Fibroblast of peridontal ligament (primary cell): ENCODE data around the gene FMNL2.

Source experiments
- DNase-seq: peaks from one replicate; pipeline ENCODE4 v3.0.0-alpha.2; 2010; ENCODE audit errors: extremely low read depth

FMNL2 gene

GRCh38 chr2:152613235-152613634, 278.3 kb downstream of the FMNL2 start:
- peak; percentile 54 for DNase-seq

GRCh38 chr2:152615177-152615576, 280.2 kb downstream of the FMNL2 start:
- no peak for DNase-seq

DNA sequence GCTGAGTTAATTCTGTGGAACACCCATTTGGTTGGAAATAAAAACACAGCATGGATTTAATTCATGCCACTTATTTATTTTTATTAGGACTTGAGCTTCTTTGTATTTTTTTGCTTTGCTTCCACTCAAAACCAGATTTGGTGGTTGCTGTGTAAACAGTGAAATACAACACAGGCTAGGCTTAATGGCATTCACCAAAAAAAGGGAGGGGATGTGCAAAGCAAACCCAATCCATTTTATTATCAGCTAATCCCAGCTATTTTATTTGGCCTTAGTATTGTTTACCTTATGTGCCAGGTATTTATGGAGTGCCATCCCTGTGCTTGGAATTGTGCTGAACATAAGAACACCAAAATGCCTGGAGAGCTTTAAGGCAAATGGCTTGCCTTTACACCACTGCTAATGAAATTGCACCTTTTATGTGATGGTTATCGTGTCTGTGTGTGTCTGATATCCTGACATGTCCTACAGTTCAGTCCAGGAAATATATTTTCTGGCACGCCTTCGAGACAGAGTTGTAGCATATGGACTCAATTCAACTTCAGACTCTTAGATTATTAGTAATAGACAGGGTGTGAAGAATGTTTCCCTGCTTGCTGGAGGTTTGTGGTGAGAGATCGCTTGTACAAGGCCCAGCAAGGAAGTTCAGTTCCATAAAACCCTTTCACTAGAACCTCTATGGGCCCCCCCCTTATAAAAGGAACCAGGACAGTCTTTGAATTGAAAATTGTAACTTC, 282.6 kb downstream of the FMNL2 start:
- no peak for DNase-seq

DNA sequence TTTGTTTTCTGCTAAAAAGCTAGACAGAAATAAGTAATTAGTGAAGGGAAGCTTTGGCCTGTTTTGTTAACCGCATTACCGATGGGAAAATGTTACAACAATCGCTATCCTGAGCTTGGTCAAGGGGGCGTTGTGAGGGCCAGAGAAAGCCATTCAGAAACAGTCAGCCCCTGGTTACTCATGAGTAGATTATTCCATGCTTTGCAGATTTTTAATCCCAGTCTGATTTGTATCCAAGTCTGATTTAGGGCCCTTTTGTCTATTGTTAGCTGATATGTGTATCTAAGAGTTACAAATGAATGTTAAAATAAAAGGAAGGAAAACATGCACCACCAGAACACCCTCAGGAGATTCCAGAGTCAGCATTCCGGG, 283.2 kb downstream of the FMNL2 start:
- DNase-seq: no peak

GRCh38 chr2:152620208-152620607, 285.2 kb downstream of the FMNL2 start:
- no peak for DNase-seq

DNA sequence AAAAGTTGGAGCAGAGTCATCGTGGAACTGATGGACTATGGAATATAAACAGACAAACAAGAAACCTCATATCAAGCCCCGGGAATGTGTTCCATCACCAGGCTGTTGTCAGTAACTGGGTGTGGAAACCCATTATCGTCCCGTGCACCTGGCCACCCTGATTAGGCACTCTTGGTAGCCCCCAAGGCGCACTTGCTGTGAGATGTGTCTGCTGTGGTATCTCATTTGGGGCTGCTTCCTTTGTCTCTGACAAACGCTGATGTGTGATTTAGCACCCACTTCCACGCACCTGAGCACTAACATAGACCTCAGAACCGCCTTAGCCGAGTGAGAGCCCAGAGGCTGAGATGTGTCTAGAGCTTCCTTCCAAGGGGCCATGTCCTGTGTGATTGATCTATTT, 286.0 kb downstream of the FMNL2 start:
- no peak for DNase-seq

DNA sequence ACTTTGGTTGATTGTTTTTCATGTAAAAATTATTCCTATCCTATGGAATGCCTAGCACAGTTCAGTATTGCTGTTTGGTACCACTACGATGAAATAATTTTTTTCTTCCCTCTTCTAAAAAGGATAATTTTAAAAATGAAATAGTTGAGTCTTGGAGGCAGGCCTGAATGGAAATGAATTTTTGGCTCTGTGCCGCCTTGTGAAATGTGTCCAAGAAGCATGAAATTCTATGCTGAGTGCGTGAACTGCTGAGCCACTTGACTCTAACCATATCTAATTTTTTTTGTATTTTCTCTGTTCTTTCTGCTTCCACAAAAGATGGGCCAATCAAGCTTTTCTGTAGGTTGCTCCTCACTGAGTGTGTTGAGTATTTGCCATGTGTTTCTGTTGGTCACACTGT, 287.2 kb downstream of the FMNL2 start:
- DNase-seq: no peak

GRCh38 chr2:152623076-152623740, 288.2 kb downstream of the FMNL2 start:
- no peak for DNase-seq

- DNase-seq: no peak
These were observed 288.8 kb downstream of the FMNL2 start for GRCh38 chr2:152623775-152624174.

GRCh38 chr2:152624805-152625204, 289.8 kb downstream of the FMNL2 start:
- no peak for DNase-seq

GRCh38 chr2:152626911-152627339, 292.0 kb downstream of the FMNL2 start:
- DNase-seq: peak; percentile 70

DNA sequence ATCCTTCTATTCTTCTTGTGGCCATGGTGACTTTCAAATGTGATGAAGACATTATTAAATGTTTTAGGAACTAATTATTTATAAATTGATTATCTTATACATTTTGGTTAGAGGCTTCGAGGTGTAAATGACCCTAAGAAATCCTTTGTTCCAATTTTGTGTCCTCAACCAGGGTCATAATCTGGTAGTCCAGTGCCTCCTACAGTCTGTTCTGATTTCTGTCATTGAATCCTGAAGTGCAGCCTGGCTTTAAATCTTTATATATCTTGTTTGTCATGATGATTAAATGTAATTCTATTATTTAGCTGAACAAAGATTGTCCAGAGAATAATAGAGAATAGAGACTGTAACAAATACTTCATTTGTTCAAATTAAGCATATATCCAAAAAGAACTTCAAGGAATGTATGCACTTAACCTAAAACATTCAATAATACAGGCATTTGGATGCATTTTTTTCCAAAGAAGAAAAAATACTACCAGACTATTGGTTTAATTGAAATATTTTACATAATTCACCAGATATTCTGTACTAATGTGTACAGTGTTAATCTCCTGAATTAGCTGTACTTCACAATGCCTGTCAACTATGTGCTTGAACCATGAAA, 292.5 kb downstream of the FMNL2 start:
- DNase-seq: peak; percentile 76

DNA sequence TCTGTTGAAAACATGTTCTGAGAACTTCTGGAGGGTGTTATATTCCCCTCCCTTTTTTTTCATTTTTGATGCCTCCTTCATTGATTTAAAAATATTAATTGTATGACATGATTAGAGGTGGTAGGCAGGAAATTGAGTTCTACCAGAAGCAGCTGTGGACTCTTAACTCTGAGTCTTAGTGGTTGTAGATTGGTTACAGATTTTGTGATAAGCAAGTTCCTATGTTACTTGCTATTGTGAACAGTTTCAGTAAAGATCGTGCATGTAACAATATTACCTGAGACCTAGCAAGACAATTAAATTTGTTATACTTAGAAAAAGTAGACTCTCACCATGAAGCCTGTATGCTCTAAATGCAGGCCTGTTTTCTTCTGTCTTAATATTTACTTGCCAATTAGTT, 294.2 kb downstream of the FMNL2 start:
- no peak for DNase-seq

DNA sequence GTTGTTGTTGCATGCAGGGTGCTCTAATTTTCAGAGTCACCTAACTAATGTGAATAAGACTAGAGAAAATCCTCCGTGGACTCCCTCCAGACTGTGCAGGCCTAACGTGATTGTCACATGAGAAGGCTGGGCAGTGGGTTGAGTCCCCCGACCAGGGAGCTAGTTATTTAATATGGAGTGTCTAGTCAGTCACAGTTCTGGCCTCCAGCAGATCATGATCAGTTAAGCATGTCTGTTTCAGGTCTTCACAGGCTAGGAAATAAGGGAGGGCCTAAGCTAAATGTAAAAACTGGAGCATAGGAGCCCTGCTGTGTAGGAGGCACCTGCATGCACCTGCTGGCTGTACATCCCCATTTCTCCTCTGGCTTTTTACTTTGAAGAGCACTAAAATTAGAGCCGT, 295.5 kb downstream of the FMNL2 start:
- DNase-seq: no peak

GRCh38 chr2:152632736-152633135, 297.8 kb downstream of the FMNL2 start:
- peak; percentile 23 for DNase-seq

DNA sequence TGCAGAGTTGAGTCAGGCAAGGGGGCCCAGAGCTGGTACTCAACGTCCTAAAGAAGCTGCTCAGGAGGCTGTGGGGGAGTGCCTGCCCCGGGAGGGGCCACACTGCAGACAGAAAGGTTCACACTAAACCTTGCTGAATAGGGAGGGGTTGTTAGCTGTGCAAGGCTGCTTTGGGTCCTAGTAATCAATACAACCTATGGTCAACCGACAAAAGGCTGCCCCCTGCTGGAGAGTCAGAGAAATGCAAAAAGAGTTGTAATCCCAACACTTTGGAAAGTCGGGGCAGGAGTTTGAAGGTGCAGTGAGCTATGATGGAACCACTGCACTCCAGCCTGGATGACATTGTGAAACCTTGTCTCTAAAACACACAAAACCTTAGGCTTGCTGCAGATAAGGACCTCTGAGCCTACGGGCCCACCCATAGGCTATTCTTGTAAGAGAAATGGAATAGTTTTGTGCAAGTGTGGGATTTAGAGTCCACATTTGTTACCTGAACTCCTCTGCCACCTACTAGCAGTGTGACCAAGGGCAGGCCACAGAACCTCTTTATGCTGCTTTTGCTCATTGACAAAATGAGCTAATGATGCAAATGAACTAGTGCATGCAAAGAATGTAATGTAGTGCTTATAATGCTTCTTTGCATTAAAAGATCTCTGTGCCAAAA, 300.8 kb downstream of the FMNL2 start:
- DNase-seq: peak; percentile 66

DNA sequence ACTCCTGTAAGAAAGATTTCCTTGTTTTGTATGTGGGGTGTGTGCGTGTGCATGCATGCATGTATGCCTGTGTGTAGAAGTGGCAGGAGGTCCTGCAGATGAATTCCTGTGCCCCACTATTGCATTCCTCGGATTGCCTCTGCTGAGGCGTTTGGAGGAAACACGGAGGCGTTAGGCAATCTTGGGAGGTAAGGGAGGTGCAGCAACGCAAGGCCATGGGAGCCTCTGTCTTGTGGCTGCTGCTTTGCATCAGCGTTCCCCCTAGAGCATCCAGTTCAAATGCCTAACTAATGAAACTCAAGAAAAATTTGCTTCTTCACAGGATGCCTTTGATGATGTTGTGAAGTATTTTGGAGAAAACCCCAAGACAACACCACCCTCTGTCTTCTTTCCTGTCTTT, 302.3 kb downstream of the FMNL2 start:
- DNase-seq: no peak

GRCh38 chr2:152638056-152638455, 303.1 kb downstream of the FMNL2 start:
- no peak for DNase-seq

DNA sequence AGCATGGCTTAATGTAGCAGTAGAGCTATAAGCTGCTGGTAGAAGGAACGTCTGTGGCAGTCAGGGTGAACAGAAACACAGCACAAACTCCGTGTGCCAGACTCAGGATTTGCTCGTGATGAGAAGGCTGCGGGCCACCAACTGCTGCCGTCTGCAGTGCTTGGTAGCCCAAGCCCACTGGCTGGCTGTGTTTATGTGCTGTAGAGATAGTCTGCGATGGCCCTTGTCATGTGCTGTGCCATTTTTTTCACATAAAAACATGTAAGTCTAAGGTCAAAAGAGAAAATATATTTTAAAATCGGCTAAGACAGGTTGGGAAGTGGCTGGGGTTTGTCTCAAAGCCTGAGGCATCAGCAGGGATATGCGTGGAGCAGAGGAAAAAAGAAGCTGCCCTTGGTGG, 303.6 kb downstream of the FMNL2 start:
- no peak for DNase-seq

- no peak for DNase-seq
These were observed 309.4 kb downstream of the FMNL2 start for GRCh38 chr2:152644189-152644873.

GRCh38 chr2:152646264-152646663, 311.3 kb downstream of the FMNL2 start:
- DNase-seq: no peak

- peak; percentile 90 for DNase-seq
These were observed 311.8 kb downstream of the FMNL2 start for GRCh38 chr2:152646775-152647174.
